Measurements from ENCODE around the gene GABRR1. TPM values are rescaled to one million over a fixed set of nuclear protein-coding genes. Genes with fewer than 3 reads are reported as not detected.

Gene GABRR1
- total and polyA plus RNA-seq, 2 of the 13 experiments (the other 11 are each of a cell fraction or from before 2014, with no cell fraction given) = not detected

DNA sequence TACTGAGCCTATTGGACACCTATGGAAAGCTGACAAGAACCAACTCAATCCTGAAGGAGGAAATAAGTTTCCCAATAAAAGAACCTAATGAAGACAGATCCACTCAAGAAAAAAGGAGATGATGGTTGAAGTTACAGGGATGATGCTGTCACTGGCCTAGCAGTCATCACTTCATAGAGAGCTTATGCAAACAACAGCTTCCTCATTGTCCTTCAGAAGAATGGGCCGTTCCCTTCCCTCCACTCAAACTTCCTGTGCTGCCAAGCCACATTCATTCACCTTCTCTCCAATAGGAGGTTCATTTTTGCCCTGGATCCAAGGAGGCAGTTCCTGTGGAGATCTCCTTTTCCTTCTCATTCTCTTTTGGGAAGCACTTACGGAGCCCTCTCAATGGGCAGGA lies 85.1 kb downstream of the GABRR1 start:
- intact Hi-C loops (cut with micrococcal nuclease; ENCODE audit: unreplicated experiment) = no loop called here
- Histone ChIP-seq H3K27me3 (ENCODE audit: control insufficient read depth in 1 of 2, insufficient read depth in 2 of 2, low read length in 2 of 2) (peaks cover 0 to 1% of the 10 kb centered on the region in 2 experiments; a peak in 1 of 5 replicates), H3K36me3 (replicated peaks in 1 of 2; ENCODE audit: control insufficient read depth in 1 of 2, insufficient read depth in 2 of 2, low read length in 2 of 2) (no peaks in the 10 kb centered on the region), H3K4me1 (ENCODE audit: insufficient read depth, low read length) (0 out of 2 replicates have a peak, but pooled peaks cover 11% of the 10 kb centered on the region), H3K79me2 (ENCODE audit: insufficient read depth, low read length) (no peaks in the 10 kb centered on the region), H3K27ac (ENCODE audit: extremely low read length, insufficient read depth, low read length) (no peak overlapping the region), H3K9ac (ENCODE audit: insufficient read depth, low read depth, low read length) (no peak overlapping the region), H4K20me1 (ENCODE audit: insufficient read depth, low read length) (no peaks in the 10 kb centered on the region), H3K4me2 (ENCODE audit: low read depth, low read length) (no peak overlapping the region), H3K9me3 (ENCODE audit: low read length) (0 out of 2 replicates have a peak, but pooled peaks cover 4% of the 10 kb centered on the region), H2AFZ (ENCODE audit: low read length) (no peak overlapping the region), H3K4me3 (replicated peaks in 1 of 3; ENCODE audit: insufficient read depth in 1 of 3, low read depth in 2 of 3, low read length in 3 of 3) (no peak overlapping the region)
- no TSS peak for BruUV-seq (replicated peaks)
- 70% methylated on average over 2 of the region's 2 CpGs for WGBS (ENCODE audit: low lambda C conversion rate)
- no peak for TF ChIP-seq KDM3A (CRISPR knock-in tag; IDR thresholded peaks at IDR 0.05; ENCODE audit: low read depth)
- TF ChIP-seq, protein P1, sequence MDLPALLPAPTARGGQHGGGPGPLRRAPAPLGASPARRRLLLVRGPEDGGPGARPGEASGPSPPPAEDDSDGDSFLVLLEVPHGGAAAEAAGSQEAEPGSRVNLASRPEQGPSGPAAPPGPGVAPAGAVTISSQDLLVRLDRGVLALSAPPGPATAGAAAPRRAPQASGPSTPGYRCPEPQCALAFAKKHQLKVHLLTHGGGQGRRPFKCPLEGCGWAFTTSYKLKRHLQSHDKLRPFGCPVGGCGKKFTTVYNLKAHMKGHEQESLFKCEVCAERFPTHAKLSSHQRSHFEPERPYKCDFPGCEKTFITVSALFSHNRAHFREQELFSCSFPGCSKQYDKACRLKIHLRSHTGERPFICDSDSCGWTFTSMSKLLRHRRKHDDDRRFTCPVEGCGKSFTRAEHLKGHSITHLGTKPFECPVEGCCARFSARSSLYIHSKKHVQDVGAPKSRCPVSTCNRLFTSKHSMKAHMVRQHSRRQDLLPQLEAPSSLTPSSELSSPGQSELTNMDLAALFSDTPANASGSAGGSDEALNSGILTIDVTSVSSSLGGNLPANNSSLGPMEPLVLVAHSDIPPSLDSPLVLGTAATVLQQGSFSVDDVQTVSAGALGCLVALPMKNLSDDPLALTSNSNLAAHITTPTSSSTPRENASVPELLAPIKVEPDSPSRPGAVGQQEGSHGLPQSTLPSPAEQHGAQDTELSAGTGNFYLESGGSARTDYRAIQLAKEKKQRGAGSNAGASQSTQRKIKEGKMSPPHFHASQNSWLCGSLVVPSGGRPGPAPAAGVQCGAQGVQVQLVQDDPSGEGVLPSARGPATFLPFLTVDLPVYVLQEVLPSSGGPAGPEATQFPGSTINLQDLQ (CRISPR knock-in tag; IDR thresholded peaks at IDR 0.05) = no peak
- TF ChIP-seq ZNF367 (CRISPR knock-in tag; IDR thresholded peaks at IDR 0.05; ENCODE audit: borderline replicate concordance) = no peak
- TF ChIP-seq SMAD3 (CRISPR knock-in tag; IDR thresholded peaks at IDR 0.05) = no peak
- no peak for TF ChIP-seq ZFP82 (CRISPR knock-in tag; IDR thresholded peaks at IDR 0.05; ENCODE audit: borderline replicate concordance)
- no peak for TF ChIP-seq ZKSCAN5 (CRISPR knock-in tag; IDR thresholded peaks at IDR 0.05)
- TF ChIP-seq ZNF12 (CRISPR knock-in tag; IDR thresholded peaks at IDR 0.05) = no peak
- in situ Hi-C loops (cut with HindIII; ENCODE audit: extremely low pct_ligation_motif_present, low pct_unique_long_range_greater_than_20kb) = no loop called here
- FAIRE-seq (no peak), ATAC-seq (no peak), DNase-seq (ENCODE audit: low spot score) (no peak)
- POLR2A ChIA-PET = interaction anchor here (1.6 kb wide), 1 partner anchor 14 kb away, joined by 7 read pairs; the partner anchor contains the start of gene PM20D2
- CTCF ChIA-PET (ENCODE audit: low intra/inter-chr PET ratio, low total read pairs) = no interaction called here
